ENCODE results near the gene TPST2.

DNA sequence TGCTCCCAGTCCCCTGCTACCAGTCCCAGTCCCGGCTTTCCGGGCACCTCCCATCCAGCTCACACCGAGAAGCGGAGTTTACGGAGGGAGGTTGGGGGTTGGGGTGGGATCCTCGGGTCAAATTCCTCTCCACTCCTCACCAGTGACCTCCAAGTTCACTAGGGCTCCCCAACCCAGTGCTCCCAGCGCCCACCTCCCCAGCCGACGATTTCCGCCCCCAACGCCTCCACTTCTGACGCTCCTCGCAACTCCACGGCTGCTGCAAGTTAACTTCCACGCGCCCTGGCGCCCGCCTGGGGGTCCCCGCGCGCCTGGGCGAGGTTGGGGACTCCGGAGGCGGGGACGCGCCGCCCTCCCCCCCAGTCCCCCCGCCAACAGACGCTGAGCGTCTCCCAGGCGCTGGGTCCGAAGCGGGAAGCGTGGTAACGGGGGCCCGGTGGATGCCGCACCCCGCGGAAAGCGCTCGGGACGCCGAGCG lies 526 bp downstream of the TPST2 start:
- TF ChIP-seq, protein P1, sequence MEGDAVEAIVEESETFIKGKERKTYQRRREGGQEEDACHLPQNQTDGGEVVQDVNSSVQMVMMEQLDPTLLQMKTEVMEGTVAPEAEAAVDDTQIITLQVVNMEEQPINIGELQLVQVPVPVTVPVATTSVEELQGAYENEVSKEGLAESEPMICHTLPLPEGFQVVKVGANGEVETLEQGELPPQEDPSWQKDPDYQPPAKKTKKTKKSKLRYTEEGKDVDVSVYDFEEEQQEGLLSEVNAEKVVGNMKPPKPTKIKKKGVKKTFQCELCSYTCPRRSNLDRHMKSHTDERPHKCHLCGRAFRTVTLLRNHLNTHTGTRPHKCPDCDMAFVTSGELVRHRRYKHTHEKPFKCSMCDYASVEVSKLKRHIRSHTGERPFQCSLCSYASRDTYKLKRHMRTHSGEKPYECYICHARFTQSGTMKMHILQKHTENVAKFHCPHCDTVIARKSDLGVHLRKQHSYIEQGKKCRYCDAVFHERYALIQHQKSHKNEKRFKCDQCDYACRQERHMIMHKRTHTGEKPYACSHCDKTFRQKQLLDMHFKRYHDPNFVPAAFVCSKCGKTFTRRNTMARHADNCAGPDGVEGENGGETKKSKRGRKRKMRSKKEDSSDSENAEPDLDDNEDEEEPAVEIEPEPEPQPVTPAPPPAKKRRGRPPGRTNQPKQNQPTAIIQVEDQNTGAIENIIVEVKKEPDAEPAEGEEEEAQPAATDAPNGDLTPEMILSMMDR (IDR thresholded peaks at IDR 0.05) = no peak
- no peak for TF ChIP-seq POLR2AphosphoS5 (IDR thresholded peaks at IDR 0.05)
